HepG2 (cell line): Measurements from ENCODE around the gene SSNA1. TPM values are rescaled to one million over a fixed set of nuclear protein-coding genes. Genes with fewer than 3 reads are reported as not detected.
A peak's percentile ranks its signal among the peaks of the same experiment; 100 is the strongest.

Experiments
- ETV5 ChIP-seq: IDR thresholded peaks from 2 replicates; pipeline ENCODE4 v1.6.1; 2018; ENCODE audit warnings: missing biosample characterization, missing genetic modification reagents, inconsistent platforms, borderline replicate concordance
- GZF1 ChIP-seq: sonication (generic); formaldehyde crosslinking; IDR thresholded peaks from 2 replicates; pipeline ENCODE4 v1.5.1; 2020; ENCODE audit warnings: mild to moderate bottlenecking, missing genetic modification reagents
- HOXA5 ChIP-seq: sonication (generic); formaldehyde crosslinking; IDR thresholded peaks from 2 replicates; pipeline ENCODE4 v1.4.0; 2020; ENCODE audit warnings: missing genetic modification reagents
- SNAI1 ChIP-seq: sonication (generic); formaldehyde crosslinking; IDR thresholded peaks from 2 replicates; pipeline ENCODE4 v1.5.0; 2020; ENCODE audit warnings: mild to moderate bottlenecking, missing genetic modification reagents, borderline replicate concordance
- SP140L ChIP-seq: sonication (generic); formaldehyde crosslinking; IDR thresholded peaks from 2 replicates; pipeline ENCODE4 v1.4.0; 2020; ENCODE audit warnings: missing genetic modification reagents, borderline replicate concordance
- ZNF17 ChIP-seq: sonication (generic); formaldehyde crosslinking; IDR thresholded peaks from 2 replicates; pipeline ENCODE4 v1.5.0; 2020; ENCODE audit warnings: mild to moderate bottlenecking, missing genetic modification reagents
- ZNF562 ChIP-seq: sonication (generic); formaldehyde crosslinking; IDR thresholded peaks from 2 replicates; pipeline ENCODE4 v1.8.0; 2022; ENCODE audit warnings: missing genetic modification reagents, borderline replicate concordance
- ZNF598 ChIP-seq: sonication (generic); formaldehyde crosslinking; IDR thresholded peaks from 2 replicates; pipeline ENCODE4 v1.5.1; 2020; ENCODE audit warnings: mild to moderate bottlenecking, missing genetic modification reagents, borderline replicate concordance
- ZNF691 ChIP-seq: sonication (generic); formaldehyde crosslinking; IDR thresholded peaks from 2 replicates; pipeline ENCODE4 v1.4.0; 2020; ENCODE audit warnings: missing genetic modification reagents, low read depth, mild to moderate bottlenecking, borderline replicate concordance
- ZUFSP ChIP-seq: sonication (generic); formaldehyde crosslinking; IDR thresholded peaks from 2 replicates; pipeline ENCODE4 v1.9.0; 2021; ENCODE audit warnings: missing genetic modification reagents, mild to moderate bottlenecking, borderline replicate concordance
- polyA plus RNA-seq, 8 experiments: library from polyadenylated mRNA; depleted of rRNA in 3 of 8; stranded (reverse) in 7 of 8; unstranded in 1 of 8; fragments of >200 nt; fragmentation: Illumina TruSeq in 4 of 8; extraction: Trizol in 4 of 8; gene quantifications; 2 replicates each; pipeline versions ENCODE4 v1.2.1 to v1.2.3, GENCODE V29; 2011 to 2016; ENCODE audit warnings: low read depth in 4 of 8, missing spikeins in 1 of 8, mixed read lengths in 1 of 8; ENCODE audit not compliant: insufficient read depth in 1 of 8
- total RNA-seq, 5 experiments: library from RNA; depleted of rRNA; stranded (reverse); fragments of >200 nt; fragmentation: Illumina TruSeq; extraction: Trizol; gene quantifications; 2 replicates each; pipeline ENCODE4 v1.2.3, GENCODE V29; 2016; ENCODE audit warnings: low read depth in 1 of 5
- TF ChIP-seq, protein P1 (sequence below): sonication (generic); formaldehyde crosslinking; IDR thresholded peaks from 2 replicates; pipeline ENCODE4 v1.9.0; 2021; ENCODE audit warnings: mild to moderate bottlenecking, missing genetic modification reagents
- TF ChIP-seq, protein P2 (sequence below): sonication (generic); formaldehyde crosslinking; IDR thresholded peaks from 2 replicates; pipeline ENCODE4 v1.5.0; 2020; ENCODE audit warnings: mild to moderate bottlenecking, missing genetic modification reagents
- TF ChIP-seq, protein P3 (sequence below): sonication (generic); formaldehyde crosslinking; IDR thresholded peaks from 2 replicates; pipeline ENCODE4 v1.4.0; 2020; ENCODE audit warnings: mild to moderate bottlenecking, missing genetic modification reagents
- TF ChIP-seq, protein P4 (sequence below): sonication (generic); formaldehyde crosslinking; IDR thresholded peaks from 2 replicates; pipeline ENCODE4 v1.8.1; 2022; ENCODE audit warnings: low read depth, mild to moderate bottlenecking, missing genetic modification reagents

SSNA1 gene
- total and polyA plus RNA-seq, 2 of the 13 experiments (the other 11 are each of a cell fraction or from before 2014, with no cell fraction given), result 35.9 to 49.4 TPM

DNA sequence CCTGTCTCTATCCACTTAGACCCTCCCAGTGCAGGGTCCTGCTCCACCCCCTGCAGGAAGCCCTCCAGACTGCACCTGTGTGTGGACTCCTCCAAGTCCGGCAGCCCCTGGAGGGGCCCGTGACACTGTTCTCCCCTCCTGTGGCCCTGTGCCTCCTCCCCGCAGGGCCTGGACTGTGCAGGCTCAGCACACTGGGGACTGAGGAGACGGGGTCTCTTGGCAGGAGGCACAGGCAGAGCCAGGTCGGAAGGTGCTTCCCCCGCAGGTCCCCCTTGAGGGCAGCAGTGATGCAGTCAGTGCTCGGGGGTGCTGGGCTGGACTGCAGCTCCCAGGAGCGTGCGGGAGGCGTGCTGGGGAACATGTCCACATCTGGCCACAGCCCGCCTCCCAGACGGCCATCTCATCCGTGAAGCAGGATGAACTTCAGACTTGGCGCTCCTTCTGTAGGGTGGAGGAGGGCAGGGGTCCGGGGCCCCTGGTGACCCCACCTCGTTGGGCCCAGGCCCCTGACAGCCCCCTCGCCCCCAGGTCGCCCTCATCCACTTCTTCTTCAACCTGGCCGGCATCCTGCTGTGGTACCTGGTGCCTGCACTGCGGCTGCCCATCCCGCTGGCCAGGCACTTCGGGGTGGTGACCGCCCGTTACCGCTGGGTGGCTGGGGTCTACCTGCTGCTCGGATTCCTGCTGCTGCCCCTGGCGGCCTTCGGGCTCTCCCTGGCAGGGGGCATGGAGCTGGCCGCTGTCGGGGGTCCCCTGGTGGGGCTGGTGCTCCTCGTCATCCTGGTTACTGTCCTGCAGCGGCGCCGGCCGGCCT lies 47.2 kb downstream of the SSNA1 start (continued):
- TF ChIP-seq, protein P1, sequence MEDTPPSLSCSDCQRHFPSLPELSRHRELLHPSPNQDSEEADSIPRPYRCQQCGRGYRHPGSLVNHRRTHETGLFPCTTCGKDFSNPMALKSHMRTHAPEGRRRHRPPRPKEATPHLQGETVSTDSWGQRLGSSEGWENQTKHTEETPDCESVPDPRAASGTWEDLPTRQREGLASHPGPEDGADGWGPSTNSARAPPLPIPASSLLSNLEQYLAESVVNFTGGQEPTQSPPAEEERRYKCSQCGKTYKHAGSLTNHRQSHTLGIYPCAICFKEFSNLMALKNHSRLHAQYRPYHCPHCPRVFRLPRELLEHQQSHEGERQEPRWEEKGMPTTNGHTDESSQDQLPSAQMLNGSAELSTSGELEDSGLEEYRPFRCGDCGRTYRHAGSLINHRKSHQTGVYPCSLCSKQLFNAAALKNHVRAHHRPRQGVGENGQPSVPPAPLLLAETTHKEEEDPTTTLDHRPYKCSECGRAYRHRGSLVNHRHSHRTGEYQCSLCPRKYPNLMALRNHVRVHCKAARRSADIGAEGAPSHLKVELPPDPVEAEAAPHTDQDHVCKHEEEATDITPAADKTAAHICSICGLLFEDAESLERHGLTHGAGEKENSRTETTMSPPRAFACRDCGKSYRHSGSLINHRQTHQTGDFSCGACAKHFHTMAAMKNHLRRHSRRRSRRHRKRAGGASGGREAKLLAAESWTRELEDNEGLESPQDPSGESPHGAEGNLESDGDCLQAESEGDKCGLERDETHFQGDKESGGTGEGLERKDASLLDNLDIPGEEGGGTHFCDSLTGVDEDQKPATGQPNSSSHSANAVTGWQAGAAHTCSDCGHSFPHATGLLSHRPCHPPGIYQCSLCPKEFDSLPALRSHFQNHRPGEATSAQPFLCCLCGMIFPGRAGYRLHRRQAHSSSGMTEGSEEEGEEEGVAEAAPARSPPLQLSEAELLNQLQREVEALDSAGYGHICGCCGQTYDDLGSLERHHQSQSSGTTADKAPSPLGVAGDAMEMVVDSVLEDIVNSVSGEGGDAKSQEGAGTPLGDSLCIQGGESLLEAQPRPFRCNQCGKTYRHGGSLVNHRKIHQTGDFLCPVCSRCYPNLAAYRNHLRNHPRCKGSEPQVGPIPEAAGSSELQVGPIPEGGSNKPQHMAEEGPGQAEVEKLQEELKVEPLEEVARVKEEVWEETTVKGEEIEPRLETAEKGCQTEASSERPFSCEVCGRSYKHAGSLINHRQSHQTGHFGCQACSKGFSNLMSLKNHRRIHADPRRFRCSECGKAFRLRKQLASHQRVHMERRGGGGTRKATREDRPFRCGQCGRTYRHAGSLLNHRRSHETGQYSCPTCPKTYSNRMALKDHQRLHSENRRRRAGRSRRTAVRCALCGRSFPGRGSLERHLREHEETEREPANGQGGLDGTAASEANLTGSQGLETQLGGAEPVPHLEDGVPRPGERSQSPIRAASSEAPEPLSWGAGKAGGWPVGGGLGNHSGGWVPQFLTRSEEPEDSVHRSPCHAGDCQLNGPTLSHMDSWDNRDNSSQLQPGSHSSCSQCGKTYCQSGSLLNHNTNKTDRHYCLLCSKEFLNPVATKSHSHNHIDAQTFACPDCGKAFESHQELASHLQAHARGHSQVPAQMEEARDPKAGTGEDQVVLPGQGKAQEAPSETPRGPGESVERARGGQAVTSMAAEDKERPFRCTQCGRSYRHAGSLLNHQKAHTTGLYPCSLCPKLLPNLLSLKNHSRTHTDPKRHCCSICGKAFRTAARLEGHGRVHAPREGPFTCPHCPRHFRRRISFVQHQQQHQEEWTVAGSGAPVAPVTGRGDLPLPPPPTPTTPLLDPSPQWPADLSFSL (CRISPR knock-in tag), result no peak
- TF ChIP-seq ZNF691 (CRISPR knock-in tag) (no peak), ZNF598 (CRISPR knock-in tag) (no peak), SNAI1 (peak; percentile 82; the same call in 1 of the 2 replicates), SP140L (CRISPR knock-in tag) (no peak), ETV5 (CRISPR knock-in tag) (peak; percentile 45; the same call in 1 of the 2 replicates), ZUFSP (CRISPR knock-in tag) (no peak), GZF1 (CRISPR knock-in tag) (no peak), ZNF562 (CRISPR knock-in tag) (no peak), ZNF17 (CRISPR knock-in tag) (no peak), HOXA5 (no peak)
- TF ChIP-seq, protein P2, sequence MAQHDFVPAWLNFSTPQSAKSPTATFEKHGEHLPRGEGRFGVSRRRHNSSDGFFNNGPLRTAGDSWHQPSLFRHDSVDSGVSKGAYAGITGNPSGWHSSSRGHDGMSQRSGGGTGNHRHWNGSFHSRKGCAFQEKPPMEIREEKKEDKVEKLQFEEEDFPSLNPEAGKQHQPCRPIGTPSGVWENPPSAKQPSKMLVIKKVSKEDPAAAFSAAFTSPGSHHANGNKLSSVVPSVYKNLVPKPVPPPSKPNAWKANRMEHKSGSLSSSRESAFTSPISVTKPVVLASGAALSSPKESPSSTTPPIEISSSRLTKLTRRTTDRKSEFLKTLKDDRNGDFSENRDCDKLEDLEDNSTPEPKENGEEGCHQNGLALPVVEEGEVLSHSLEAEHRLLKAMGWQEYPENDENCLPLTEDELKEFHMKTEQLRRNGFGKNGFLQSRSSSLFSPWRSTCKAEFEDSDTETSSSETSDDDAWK (CRISPR knock-in tag), result no peak
- TF ChIP-seq, protein P3, sequence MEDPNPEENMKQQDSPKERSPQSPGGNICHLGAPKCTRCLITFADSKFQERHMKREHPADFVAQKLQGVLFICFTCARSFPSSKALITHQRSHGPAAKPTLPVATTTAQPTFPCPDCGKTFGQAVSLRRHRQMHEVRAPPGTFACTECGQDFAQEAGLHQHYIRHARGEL (CRISPR knock-in tag), result no peak
- TF ChIP-seq, protein P4, sequence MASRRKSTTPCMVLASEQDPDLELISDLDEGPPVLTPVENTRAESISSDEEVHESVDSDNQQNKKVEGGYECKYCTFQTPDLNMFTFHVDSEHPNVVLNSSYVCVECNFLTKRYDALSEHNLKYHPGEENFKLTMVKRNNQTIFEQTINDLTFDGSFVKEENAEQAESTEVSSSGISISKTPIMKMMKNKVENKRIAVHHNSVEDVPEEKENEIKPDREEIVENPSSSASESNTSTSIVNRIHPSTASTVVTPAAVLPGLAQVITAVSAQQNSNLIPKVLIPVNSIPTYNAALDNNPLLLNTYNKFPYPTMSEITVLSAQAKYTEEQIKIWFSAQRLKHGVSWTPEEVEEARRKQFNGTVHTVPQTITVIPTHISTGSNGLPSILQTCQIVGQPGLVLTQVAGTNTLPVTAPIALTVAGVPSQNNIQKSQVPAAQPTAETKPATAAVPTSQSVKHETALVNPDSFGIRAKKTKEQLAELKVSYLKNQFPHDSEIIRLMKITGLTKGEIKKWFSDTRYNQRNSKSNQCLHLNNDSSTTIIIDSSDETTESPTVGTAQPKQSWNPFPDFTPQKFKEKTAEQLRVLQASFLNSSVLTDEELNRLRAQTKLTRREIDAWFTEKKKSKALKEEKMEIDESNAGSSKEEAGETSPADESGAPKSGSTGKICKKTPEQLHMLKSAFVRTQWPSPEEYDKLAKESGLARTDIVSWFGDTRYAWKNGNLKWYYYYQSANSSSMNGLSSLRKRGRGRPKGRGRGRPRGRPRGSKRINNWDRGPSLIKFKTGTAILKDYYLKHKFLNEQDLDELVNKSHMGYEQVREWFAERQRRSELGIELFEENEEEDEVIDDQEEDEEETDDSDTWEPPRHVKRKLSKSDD, result no peak
